Neural progenitor cell (in vitro differentiated cells): ENCODE results near the gene CNNM2. TPM values are rescaled to one million over a fixed set of nuclear protein-coding genes. Genes with fewer than 3 reads are reported as not detected.

Source experiments
- DNase-seq: peaks from one replicate; pipeline ENCODE4 v3.0.0-alpha.2; 2016; ENCODE audit warnings: low spot score
- H2AFZ ChIP-seq: fragments of 200-600 bp; sonication (generic); replicated peaks from 2 replicates; pipeline ENCODE4 v1.6.1; 2016; ENCODE audit warnings: antibody characterized with exemption
- H3F3A ChIP-seq: fragments of 200-600 bp; sonication (generic); 2 replicates; pipeline ENCODE4 v1.6.1; 2016; ENCODE audit warnings: antibody characterized with exemption, low read depth
- H3K27ac ChIP-seq: fragments of 200-600 bp; sonication (generic); 2 replicates; pipeline ENCODE4 v1.5.1; 2016; ENCODE audit warnings: mild to moderate bottlenecking
- H3K27me3 ChIP-seq: fragments of 200-600 bp; sonication (generic); 2 replicates; pipeline ENCODE4 v1.6.1; 2016; ENCODE audit warnings: mild to moderate bottlenecking, moderate library complexity
- H3K36me3 ChIP-seq: fragments of 200-600 bp; sonication (generic); 2 replicates; pipeline ENCODE4 v1.5.1; 2016
- H3K4me1 ChIP-seq: fragments of 200-600 bp; sonication (generic); 2 replicates; pipeline ENCODE4 v1.6.1; 2016; ENCODE audit warnings: mixed run types
- H3K4me2 ChIP-seq: fragments of 200-600 bp; sonication (generic); 2 replicates; pipeline ENCODE4 v1.6.1; 2016
- H3K4me3 ChIP-seq: fragments of 200-600 bp; sonication (generic); 2 replicates; pipeline ENCODE4 v1.5.1; 2016
- H3K79me2 ChIP-seq: fragments of 200-600 bp; sonication (generic); 2 replicates; pipeline ENCODE4 v1.6.1; 2016; ENCODE audit warnings: low read depth
- H3K9ac ChIP-seq: fragments of 200-600 bp; sonication (generic); 2 replicates; pipeline ENCODE4 v1.6.1; 2016
- H3K9me3 ChIP-seq: fragments of 200-600 bp; sonication (generic); 2 replicates; pipeline ENCODE4 v1.5.1; 2016; ENCODE audit warnings: low read depth
- H4K20me1 ChIP-seq: fragments of 200-600 bp; sonication (generic); 2 replicates; pipeline ENCODE4 v1.6.1; 2016; ENCODE audit warnings: low read depth
- H3K27ac Mint-ChIP-seq: 3 replicates; pipeline ENCODE4 v1.8.0; 2021; ENCODE audit warnings: mixed read lengths
- H3K27me3 Mint-ChIP-seq: 2 replicates; pipeline ENCODE4 v1.8.0; 2022; ENCODE audit warnings: low read depth, mild to moderate bottlenecking, inconsistent platforms, moderate library complexity, mixed read lengths; ENCODE audit not compliant: insufficient read depth
- H3K36me3 Mint-ChIP-seq: 3 replicates; pipeline ENCODE4 v1.8.0; 2021; ENCODE audit warnings: mixed read lengths
- H3K4me1 Mint-ChIP-seq: 3 replicates; pipeline ENCODE4 v1.8.0; 2021; ENCODE audit warnings: mixed read lengths
- H3K4me3 Mint-ChIP-seq: 3 replicates; pipeline ENCODE4 v1.8.0; 2021; ENCODE audit warnings: mild to moderate bottlenecking, moderate library complexity, mixed read lengths
- H3K9me3 Mint-ChIP-seq: 3 replicates; pipeline ENCODE4 v1.8.0; 2020; ENCODE audit warnings: mixed read lengths
- CTCF ChIP-seq: fragments of 200-600 bp; sonication (generic); IDR thresholded peaks from 2 replicates; pipeline ENCODE4 v1.5.1; 2017; ENCODE audit warnings: antibody characterized with exemption, mild to moderate bottlenecking
- EZH2 ChIP-seq: fragments of 200-600 bp; sonication (generic); IDR thresholded peaks from 2 replicates; pipeline ENCODE4 v1.6.1; 2017; ENCODE audit warnings: antibody characterized with exemption, mild to moderate bottlenecking, moderate library complexity
- EZH2phosphoT487 ChIP-seq: fragments of 200-600 bp; sonication (generic); IDR thresholded peaks from 2 replicates; pipeline ENCODE4 v1.6.1; 2017; ENCODE audit warnings: antibody characterized with exemption
- total RNA-seq: library from RNA; depleted of rRNA; stranded (reverse); fragments of >200 nt; gene quantifications from 2 replicates; pipeline ENCODE4 v1.2.3, GENCODE V29; 2015; ENCODE audit warnings: low replicate concordance

CNNM2 gene
- total RNA-seq, 1 donor from 2014 or later, result 11.4 TPM

- Histone ChIP-seq H3K9me3 (peaks cover 4% of the 10 kb centered on the region), H3K9ac (no peak overlapping the region), H3K79me2 (peaks cover 15% of the 10 kb centered on the region), H3K36me3 (no peaks in the 10 kb centered on the region), H3K4me2 (no peak overlapping the region), H3F3A (no peaks in the 10 kb centered on the region), H2AFZ (no peak overlapping the region), H4K20me1 (no peaks in the 10 kb centered on the region), H3K27me3 (no peaks in the 10 kb centered on the region), H3K4me1 (no peaks in the 10 kb centered on the region), H3K27ac (no peak overlapping the region), H3K4me3 (no peak overlapping the region)
- no peak for DNase-seq
- Mint-ChIP-seq H3K27me3 (peaks cover 2% of the 10 kb centered on the region), H3K27ac (no peak overlapping the region), H3K36me3 (peaks cover 10% of the 10 kb centered on the region), H3K4me1 (no peaks in the 10 kb centered on the region), H3K9me3 (peaks cover 12% of the 10 kb centered on the region), H3K4me3 (no peak overlapping the region)
- TF ChIP-seq EZH2phosphoT487 (no peak), CTCF (no peak), EZH2 (no peak)
Observed at GRCh38 chr10:102930720-102931119, 12.6 kb downstream of the CNNM2 start.

GRCh38 chr10:102931643-102932042 is 13.5 kb downstream of the CNNM2 start:
- H3K27me3 Mint-ChIP-seq, result peaks cover 2% of the 10 kb centered on the region
- H3K27ac Mint-ChIP-seq, result no peak overlapping the region
- Histone ChIP-seq H3K9me3 (peaks cover 4% of the 10 kb centered on the region), H3K4me3 (no peak overlapping the region), H4K20me1 (no peaks in the 10 kb centered on the region), H3K9ac (no peak overlapping the region), H3K27ac (no peak overlapping the region), H3K79me2 (peaks cover 15% of the 10 kb centered on the region), H3K27me3 (no peaks in the 10 kb centered on the region), H2AFZ (no peak overlapping the region), H3F3A (no peaks in the 10 kb centered on the region), H3K4me2 (no peak overlapping the region), H3K4me1 (no peaks in the 10 kb centered on the region), H3K36me3 (no peaks in the 10 kb centered on the region)
- peaks cover 10% of the 10 kb centered on the region for H3K36me3 Mint-ChIP-seq
- DNase-seq, result no peak
- no peak overlapping the region for H3K4me3 Mint-ChIP-seq
- H3K9me3 Mint-ChIP-seq, result peaks cover 12% of the 10 kb centered on the region
- no peaks in the 10 kb centered on the region for H3K4me1 Mint-ChIP-seq
- no peak for TF ChIP-seq EZH2
- TF ChIP-seq EZH2phosphoT487, result no peak
- TF ChIP-seq CTCF, result no peak

- no peaks in the 10 kb centered on the region for H3K4me1 ChIP-seq
- no peaks in the 10 kb centered on the region for H4K20me1 ChIP-seq
- Mint-ChIP-seq H3K27me3 (peaks cover 2% of the 10 kb centered on the region), H3K36me3 (peaks cover 4% of the 10 kb centered on the region), H3K27ac (no peak overlapping the region), H3K4me3 (no peak overlapping the region), H3K9me3 (peaks cover 11% of the 10 kb centered on the region), H3K4me1 (no peaks in the 10 kb centered on the region)
- H3K27ac ChIP-seq, result no peak overlapping the region
- H3K9ac ChIP-seq, result no peak overlapping the region
- no peaks in the 10 kb centered on the region for H3F3A ChIP-seq
- no peak overlapping the region for H3K4me2 ChIP-seq
- H3K27me3 ChIP-seq, result no peaks in the 10 kb centered on the region
- H3K9me3 ChIP-seq, result peaks cover 4% of the 10 kb centered on the region
- no peak overlapping the region for H3K4me3 ChIP-seq
- no peak for DNase-seq
- TF ChIP-seq EZH2phosphoT487, result no peak
- TF ChIP-seq EZH2, result no peak
- no peak for TF ChIP-seq CTCF
- peaks cover 6% of the 10 kb centered on the region for H3K79me2 ChIP-seq
- no peaks in the 10 kb centered on the region for H3K36me3 ChIP-seq
- no peak overlapping the region for H2AFZ ChIP-seq
Observed at GRCh38 chr10:102935505-102935904, 17.4 kb downstream of the CNNM2 start.
